RWPE1 (cell line): Measurements from ENCODE around the gene EPHA5.

Experiments
- CTCF ChIA-PET: fragments of 350-600 bp; sonication (Branson Sonifier 250); formaldehyde crosslinking; extraction: SDS; loops from one replicate; lab custom pipeline; 2021; lab: Yijun Ruan, JAX
- POLR2A ChIA-PET: fragments of 400-600 bp; formaldehyde crosslinking; extraction: SDS; loops from one replicate; lab custom pipeline; 2020; ENCODE audit warnings: antibody characterized with exemption; ENCODE audit not compliant: low non-redundant PET; lab: Yijun Ruan, JAX
- DNase-seq: peaks from one replicate; pipeline ENCODE4 v3.0.0; 2012; ENCODE audit warnings: low spot score
- H3K27ac ChIP-seq: fragments of 450-650 bp; 2 replicates; pipeline ENCODE4 v1.5.1; 2017
- CTCF ChIP-seq: fragments of 450-650 bp; conservative IDR thresholded peaks from 2 replicates; pipeline ENCODE4 v1.5.1; 2017; ENCODE audit warnings: low read depth, mild to moderate bottlenecking

The EPHA5 gene

GRCh38 chr4:65589331-65589730 is 81.0 kb downstream of the EPHA5 start:
- H3K27ac ChIP-seq = no peak overlapping the region
- TF ChIP-seq CTCF = no peak
- ChIA-PET CTCF (no interaction called here), POLR2A (no interaction called here)
- DNase-seq = no peak

DNA sequence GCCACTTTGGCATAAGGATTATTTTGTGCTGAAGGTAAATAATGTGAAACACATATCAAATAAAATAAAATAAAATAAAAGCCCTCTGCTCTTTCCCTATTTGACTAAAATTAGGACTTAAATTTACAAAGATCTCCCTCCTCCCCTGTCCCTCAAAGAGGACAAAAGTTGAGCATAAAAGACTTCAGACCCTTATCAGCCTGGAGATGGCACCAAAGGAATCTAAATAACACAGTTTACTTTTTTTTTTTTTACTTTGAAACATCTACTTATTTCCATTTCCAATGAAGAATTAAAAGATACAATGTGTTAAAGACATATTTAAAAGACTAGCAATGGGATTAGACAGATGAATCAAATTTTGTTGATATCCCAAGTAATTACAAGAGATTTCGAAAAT is 89.7 kb downstream of the EPHA5 start:
- H3K27ac ChIP-seq = no peak overlapping the region
- no peak for TF ChIP-seq CTCF
- POLR2A ChIA-PET = no interaction called here
- DNase-seq = no peak
- CTCF ChIA-PET = interaction anchor here (0.7 kb wide), 1 partner anchor 598 kb away, joined by 4 read pairs; no protein-coding TSS in a partner anchor

DNA sequence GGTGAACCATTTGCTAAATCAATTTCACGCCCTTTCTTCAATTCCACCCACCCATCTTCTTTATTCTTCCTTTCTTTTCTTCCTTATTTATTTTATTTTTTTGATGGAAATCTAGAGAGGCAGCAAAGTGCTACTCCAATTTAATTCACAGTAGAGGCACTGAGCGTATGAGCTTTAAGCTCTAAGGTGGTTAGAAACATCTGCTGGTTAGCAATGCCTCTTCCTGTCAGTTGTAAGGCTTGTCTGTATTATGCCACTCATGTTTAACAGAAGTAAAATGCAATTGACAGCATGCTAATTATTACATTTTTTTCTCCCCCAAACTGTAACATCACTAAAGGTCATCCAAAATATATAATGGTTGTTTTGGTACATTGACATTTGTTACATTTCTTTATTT is 103.8 kb downstream of the EPHA5 start:
- POLR2A ChIA-PET = no interaction called here
- CTCF ChIA-PET = no interaction called here
- H3K27ac ChIP-seq = no peak overlapping the region
- TF ChIP-seq CTCF = no peak
- DNase-seq = no peak

- H3K27ac ChIP-seq = no peak overlapping the region
- POLR2A ChIA-PET = no interaction called here
- TF ChIP-seq CTCF = no peak
- CTCF ChIA-PET = interaction anchor here (0.6 kb wide), 1 partner anchor 217 kb away, joined by 3 read pairs; no protein-coding TSS in a partner anchor
- no peak for DNase-seq
These were observed 109.1 kb downstream of the EPHA5 start for GRCh38 chr4:65561164-65561563.

- TF ChIP-seq CTCF = no peak
- POLR2A ChIA-PET = no interaction called here
- H3K27ac ChIP-seq = no peak overlapping the region
- no peak for DNase-seq
- CTCF ChIA-PET = interaction anchor here (0.5 kb wide), 1 partner anchor 301 kb away, joined by 3 read pairs; no protein-coding TSS in a partner anchor
These were observed 111.0 kb downstream of the EPHA5 start for GRCh38 chr4:65559270-65559669.

DNA sequence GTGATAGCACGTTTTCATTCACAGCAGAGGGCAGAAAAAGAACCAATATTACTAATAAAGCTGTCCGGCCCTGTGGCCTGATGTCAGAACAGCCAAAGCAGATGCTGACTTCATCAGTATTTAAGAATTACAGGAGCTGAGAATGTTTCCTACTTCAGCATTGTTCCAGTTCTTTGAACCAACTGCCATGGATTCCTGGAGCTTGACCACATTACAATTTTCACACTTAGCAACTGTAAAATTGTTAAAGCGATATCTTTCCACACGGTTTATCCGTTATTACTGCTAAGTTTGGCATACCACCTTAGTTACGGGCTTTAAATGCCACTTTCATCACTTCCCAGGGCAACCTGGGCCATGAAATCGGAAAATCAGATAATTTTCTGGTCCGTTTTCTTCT is 118.2 kb downstream of the EPHA5 start:
- CTCF ChIA-PET = no interaction called here
- DNase-seq = no peak

More for the DNA sequence above, 118.2 kb downstream of the EPHA5 start:
- TF ChIP-seq CTCF = no peak
- H3K27ac ChIP-seq = no peak overlapping the region
- POLR2A ChIA-PET = no interaction called here
